Dedifferentiated amniotic fluid mesenchymal stem cell (primary cell): Measurements from ENCODE around the gene PTGIS.

Experiments
- DNase-seq: peaks from one replicate; pipeline ENCODE4 v3.0.0-alpha.2; 2016; ENCODE audit errors: extremely low spot score

Gene PTGIS

DNA sequence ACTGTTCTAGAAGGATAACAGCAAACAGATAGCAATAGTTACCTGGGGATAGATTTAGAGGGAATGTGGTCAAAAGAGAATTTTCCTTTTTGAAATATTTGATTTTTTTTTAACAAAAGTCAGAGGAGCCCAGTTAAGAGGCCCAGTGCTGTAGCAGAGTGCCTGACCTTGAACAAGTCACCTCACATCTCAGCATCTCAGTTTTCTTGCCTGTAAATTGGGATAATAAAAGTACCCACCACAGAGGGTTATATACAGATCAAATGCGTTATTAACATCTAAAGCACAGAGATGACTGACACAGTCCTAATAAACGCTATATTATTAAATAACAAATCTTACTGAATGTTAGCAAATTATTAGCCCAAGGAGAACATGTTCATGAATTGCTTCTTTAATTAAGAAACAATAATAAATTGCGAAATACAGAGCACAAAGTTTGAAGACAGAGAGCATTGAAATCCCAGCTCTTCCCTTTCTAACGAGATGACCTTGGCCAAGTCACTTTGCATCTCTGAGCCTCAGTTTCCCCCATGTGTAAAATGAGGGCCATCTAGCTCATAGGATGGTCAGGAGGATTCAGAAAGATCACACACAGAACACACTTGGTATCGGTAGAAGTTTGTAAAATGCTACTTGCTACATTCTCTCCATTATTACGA lies 35.5 kb downstream of the PTGIS start:
- DNase-seq: no peak

DNA sequence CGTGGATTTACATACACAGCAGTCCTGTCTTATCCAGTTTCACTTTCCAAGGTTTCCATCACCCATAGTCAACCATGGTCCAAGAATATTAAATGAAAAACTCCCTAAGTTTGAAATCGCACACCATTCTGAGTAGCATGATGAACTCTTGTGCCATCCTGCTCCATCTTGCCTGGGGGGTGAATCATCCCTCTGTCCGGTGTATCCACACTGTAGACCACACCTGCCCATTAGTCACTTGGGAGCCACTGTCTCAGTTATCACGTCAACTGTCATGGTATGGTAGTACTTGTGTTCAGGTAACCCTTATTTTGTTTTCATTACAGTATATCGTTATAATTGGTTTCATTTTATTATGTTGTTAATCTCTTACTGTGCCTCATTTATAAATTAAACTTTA lies 38.5 kb downstream of the PTGIS start:
- DNase-seq: no peak

DNA sequence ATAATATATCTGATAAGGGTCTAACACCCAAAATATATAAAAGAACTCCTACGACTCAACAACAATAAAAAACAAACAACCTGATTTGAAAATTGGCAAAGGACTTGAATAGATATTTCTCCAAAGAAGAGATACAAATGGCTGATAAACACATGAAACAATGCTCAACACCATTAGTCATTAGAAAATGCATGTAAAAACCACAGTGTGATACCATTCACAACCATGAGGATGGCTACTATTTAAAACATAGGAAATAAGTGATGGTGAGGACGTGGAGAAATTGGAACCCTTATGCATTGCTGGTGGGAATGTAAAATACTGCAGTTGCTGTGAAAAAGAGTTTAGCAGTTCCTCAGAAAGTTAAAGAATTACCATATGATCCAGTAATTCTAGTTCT lies 41.4 kb downstream of the PTGIS start:
- DNase-seq: no peak

DNA sequence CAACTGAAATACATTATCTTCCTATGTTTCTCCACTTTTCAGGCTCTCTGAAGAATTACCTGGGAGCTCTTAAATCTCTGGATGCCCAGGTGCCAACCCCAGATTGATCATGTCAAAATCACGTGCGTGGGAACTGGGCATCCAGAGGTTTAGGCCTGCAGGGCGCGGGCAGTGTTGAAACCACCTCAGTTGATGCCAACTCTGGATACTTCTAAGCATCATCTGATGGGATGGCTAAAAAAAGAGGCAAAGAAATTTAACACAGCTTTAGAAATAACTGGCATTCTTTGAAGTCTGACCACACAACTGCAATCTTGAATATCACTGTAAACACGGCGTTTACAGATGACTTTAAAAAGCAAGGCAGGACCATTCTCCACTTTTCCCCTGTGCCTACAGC lies 41.9 kb downstream of the PTGIS start:
- DNase-seq: peak; percentile 55

DNA sequence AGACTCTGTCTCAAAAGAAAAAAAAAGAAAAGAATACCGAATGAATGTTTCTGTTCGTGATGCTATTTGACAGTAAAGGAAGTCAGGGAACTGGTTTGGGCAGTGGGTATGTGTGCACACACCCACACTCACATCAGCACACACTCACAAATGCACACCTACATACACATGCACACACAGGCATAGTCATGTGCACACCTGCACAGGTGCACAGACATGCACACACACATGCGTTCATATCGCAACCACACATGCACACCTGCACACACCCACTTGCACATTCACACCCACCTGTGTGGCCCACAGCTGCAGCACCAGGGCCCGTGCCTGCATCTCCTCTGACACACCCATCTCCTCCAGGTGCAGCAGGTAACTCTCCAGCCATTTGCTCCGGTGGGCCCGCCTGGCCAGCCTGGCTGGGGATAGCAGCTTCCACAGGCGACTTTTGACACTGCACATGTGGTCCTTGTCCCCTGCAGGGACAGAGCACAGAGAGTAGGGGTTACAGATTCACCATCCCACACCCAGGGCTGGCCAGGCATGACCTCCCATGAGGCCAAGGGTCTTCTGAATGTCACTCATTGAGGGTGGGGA lies 44.1 kb downstream of the PTGIS start:
- DNase-seq: no peak

DNA sequence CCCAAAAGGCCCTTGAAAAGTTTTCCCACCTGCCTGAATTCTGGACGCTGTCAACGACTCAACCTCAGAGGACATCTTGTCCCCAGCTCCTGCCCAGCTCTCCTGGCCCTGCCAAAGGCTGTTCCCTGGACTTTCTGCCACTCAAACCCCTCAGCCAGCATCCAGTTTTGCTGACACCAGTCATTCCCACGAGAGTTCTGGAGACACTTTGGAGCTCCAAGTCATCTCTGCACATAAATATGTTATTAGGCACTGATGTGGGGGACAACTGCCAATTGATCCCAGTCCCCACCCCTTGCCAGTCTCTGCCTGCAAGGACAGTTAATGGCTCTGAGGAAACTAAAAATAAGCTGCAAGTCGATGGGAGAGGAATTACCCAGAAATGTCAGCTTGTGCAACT lies 46.6 kb downstream of the PTGIS start:
- DNase-seq: no peak

DNA sequence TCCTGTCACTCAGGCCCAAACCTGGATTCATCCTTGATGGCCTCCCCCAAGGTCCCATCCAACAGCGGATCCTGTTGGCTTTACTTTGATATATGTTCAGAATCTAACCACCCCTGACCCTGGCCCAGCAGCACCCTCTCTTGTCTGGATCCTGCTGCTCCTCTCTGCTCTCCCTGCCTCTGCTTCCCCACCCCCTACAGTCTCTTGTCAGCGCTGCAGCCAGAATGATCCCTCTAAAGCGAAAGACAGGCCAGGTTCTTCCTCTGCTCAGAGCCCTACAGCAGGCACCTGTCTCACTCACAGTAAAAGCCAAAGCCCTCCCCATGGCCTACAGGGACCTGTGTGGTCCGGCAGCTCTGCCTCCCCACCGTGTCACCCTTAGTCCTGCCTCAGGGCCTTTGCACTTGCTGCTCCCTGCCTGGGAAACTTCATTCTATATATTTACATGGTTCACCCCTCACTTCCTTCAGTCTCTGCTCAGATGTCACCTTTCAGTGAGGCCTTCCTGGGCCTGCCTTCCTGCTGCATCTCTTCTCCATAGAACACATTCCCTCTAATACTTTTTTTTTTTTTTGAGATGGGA lies 48.1 kb downstream of the PTGIS start:
- no peak for DNase-seq

DNA sequence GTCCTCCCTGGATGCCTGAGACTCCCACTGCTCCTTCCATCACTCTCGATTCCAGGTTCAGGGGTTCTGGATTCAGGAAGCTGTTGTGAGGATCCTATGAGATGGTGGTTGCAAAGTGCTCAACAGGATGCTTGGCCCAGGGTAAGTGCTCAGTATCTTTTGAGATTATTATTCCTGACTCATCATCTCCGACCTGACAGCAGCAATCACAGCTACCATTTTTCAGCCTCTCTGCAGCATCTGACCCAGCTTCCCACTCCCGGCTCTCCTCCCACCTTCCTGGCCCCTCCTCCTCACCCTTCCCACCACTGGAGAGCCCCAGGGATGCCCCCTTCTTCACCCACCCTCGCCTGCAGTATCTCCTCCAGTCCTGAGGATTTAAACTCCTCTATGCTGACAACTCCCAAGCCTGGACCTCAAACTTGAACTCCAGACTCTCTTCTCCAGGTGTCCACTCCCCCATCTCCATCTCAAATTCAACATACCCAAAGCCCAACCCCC lies 48.7 kb downstream of the PTGIS start:
- no peak for DNase-seq

DNA sequence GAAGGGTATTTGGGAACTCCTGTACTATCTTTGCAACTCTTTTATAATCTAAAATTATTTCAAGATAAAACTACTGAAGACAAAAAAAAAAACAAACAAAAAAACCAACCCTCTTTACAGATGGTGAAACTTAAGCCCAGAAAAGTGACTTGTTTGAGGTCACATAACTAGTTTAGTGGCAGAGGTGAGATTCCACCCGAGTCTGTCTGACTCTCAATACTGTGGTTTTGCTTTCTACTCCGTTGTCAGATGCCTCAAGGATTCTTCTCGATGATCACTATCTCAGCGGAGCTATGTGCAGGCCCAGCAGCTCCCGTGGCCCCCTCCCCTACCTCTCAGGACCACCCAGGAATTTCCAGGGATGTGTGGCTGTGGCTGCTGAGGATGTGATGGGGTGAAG lies 49.4 kb downstream of the PTGIS start:
- no peak for DNase-seq

DNA sequence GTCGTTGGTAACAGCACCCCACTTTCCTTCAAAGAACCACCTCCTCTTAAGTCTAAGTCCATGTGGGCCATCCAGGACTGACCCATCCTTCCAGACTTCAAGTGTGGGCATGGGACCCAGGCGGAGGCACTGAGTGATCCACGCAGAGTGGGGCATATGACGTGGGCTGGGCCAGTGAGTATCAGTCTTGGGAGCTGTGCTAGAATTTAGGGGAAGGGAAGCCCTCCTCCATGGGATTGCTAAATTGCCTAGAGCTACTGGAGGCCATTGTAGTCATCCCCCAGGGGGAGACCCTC lies 50.2 kb downstream of the PTGIS start:
- no peak for DNase-seq

DNA sequence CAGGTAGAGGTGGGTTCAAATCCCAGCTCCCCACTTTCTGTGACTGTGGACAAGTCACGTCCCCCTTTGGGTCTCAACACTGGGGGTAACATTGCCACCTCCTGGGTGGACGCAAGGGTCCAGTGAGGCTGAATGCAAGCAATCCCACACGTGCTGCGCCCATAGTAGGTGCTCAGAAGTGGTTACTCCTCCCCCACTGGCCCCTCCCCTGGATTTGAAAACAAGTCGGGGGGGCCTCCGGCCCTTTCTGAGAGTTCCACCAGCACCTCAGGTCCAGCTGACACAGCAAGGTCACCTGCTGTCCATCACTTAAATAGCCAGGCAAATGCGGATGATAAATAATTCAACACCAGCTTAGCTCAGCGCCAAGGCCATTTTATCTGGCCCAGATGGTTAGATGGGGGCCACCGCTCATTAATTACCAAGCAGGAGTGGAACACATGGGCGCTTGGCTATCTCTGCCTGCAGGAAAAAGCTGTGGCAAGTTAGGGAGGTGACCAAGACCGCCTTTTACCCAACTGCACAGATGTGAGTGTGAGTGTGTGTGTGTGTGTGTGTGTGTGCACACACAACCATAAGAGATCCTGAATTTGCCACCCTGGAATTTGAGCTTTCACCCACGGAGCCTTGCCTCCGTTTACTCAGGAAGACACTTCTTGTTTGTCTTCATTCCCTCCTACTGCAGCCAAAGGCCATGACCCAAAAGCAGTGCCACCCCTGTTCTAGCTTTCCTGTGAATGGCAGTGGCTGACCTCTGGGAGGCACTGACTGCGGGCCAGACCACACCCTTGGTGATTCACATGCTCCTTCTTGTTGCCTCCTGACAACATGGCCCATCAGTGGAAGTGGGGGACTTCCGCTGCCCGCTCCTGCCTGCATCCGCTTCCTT lies 50.8 kb downstream of the PTGIS start:
- no peak for DNase-seq

DNA sequence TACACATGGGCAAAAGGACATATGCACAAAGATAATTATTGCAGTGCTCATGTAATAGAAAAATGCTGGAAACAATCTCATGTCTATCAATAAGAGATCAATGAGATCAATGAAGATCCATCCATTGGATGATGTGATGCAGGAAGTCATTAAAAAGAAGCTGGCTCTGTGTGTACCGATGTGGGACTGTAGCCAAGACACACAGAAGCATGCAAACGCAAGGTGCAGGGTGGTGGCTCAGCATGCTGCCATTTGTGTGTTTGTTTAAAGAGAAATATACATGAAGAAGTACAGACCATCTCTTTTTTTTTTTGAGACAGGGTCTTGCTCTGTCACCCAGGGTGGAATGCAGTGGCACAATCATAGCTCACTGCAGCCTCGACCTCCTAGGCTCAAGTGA lies 52.4 kb downstream of the PTGIS start:
- no peak for DNase-seq

DNA sequence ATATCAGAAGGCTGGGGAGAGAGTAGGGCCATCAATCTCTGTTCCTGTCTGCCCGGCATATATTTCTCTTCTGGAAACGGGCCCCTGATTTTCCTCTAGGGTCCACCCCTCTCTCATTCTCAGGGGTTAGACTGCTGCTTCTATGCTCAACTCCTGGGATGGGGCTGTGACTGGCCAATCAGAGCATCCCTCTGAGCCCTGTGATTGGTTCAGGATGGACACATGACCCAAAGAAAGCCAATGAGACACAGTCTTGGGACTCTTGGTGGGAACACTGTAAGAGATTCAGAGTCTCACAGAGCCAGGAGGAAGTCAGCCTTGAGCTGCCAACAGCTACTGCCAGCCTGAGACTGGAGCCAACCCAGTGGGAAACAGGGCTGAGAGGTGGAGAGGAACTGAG lies 54.4 kb downstream of the PTGIS start:
- DNase-seq: no peak

DNA sequence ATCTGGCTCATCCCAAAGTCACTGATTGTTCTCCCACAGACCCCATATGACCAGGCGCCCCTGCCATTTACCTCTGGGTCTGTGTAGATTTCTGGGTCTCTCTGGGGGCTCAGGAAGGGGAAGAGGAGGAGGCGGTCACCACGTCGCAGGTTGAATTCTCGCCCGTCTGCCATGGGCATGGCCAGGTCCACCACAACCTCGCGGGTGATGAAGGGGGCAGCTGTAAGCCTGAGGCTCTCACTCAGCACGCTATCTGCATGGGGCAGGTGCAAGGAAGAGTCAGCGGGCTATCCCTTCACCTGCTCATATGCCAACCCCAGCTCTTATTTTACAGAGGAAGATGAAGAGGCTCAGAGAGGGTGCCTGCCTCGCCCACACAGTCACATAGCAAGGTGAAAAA lies 54.9 kb downstream of the PTGIS start:
- no peak for DNase-seq

DNA sequence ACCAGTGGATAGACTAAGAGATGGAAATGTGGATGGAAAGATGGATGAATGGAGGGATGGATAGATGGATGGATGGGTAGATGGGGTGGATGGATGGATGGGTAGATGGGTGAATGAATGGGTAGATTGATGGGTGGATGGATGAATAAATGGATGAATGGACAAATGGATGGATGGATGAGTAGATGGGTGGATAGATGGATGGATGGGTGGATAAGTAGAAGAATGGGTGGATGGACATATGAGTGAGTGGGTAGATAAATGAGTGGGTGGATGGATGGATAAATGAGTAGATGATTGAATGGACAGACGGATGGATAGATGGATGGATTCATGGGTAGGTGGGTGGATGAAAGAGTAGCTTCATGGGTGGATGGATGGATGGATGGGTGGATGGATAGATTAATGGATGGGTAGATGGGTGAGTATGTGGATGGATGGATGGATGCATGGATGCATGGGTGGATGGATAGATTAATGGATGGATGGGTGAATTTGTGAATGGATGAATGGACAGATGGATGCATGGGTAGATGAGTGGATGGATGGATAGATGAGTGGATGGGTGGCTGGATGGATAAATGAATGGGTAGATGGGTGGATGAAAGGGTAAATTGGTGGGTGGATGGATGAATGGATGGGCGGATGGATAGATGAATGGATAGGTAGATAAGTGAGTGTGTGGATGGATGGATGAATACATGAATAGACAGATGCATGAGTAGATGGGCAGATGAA lies 56.0 kb downstream of the PTGIS start:
- no peak for DNase-seq

DNA sequence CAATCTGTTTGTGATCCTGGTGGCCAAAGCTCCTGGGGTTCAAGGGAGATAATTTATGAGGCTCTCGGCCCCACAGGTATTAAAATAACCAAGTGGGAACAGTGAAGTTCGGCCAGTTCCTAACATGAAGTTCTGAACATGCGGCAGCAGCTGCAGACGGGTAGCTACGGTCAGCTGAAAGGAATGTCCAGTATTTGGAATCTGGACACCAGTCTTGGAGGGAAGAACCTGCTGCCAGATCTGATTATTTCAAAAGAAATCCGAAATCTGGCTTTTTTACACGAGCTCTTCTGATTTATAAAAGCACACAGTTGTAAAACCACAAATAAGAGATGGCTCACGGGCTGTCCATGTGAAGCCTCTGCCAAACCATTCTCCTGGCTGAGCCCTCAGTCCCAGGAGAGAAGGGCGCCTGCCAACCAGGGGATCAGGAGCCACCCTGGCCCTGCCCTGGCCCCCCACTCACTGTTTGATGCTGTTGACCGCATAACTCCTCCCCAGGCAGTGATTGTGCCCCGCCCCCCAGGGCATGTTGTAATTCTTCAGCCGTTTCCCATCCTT lies 57.3 kb downstream of the PTGIS start:
- DNase-seq: peak; percentile 90

DNA sequence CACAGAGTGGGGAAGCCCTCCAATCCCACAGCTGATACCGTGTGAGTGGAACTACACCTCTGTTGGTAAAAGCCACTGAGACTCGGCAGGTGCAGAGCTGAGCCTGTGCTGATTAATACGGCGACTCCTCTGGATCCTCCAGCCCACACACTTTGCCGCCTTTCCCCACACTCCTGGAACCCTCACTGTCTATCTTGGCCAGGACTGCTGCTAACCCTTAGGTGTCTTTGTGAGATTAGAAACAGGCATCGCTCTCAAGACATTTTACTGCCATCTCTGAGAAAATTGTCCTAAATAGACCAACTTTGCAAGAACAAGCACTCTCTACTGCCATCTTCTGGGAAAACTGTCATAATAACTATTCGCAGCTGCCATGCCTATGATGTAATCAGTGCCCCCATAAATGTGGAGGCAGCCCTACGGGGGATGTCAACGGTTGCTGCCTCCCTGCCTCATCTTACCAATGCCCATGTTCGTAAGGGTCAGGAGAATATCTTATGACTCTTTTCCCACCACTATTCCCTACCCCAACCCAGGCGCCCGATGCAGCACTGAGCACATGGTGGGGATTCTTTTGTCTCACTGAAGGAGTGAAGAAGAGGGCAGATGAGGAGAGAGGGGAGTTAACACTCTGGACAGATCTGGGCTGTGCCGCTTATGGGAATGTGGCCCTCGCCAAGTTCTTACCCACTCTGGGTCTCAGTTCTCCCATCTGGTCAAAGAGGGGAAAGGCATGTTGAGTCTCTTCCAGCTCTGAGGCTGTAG lies 59.3 kb downstream of the PTGIS start:
- DNase-seq: no peak

DNA sequence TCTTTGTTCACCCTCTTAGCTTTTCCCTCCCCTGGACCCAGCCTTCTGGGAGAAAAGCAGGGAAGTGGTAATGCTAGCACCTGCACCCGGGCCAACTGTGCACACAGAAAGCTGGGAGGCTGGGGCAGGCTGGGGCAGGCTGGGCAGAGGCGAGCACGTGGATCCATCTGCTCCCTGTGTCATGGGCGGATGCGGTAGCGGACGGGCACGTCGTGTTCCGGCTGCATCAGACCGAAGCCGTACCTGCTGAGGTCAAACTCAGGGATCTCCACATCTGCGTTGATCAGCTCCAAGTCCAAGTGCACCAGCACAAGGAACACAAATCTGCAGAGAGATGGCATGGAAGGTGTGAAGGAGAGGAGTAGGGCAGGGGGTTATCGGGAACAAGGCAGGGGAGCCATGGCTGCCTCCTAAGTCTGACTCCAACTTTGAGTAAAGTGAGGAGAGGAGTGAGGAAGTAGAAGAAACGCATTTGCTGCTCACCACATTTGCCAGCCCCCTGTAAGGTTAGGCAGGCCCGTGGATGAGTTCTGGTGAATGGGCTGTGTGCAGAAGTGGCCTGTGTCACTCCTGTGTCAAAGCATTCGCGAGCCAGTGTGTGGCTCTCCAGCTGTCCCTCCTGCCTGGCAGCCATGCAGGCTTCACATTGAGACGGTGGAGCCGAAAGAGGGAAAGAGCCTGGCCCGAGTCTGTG lies 60.0 kb downstream of the PTGIS start:
- no peak for DNase-seq

DNA sequence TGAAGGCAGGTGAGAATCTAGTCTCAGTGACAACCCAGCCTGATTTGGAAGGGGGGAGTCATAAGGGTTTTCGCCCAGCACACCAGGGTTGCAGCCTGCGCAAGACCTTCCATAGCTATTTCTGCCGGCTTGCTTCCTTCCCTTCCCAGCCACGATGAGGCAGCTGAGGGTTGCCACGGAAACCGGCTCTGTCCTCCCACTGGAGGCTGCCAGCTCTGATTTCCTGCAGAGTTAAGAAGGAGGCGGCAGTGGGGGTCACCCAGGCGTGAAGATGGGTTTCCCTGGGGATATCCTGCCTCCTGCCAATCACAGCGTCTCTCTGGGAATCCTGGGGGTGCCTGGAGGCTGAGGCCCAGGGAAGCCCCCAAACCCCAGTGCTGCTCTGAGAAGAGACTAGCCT lies 62.4 kb downstream of the PTGIS start:
- no peak for DNase-seq

DNA sequence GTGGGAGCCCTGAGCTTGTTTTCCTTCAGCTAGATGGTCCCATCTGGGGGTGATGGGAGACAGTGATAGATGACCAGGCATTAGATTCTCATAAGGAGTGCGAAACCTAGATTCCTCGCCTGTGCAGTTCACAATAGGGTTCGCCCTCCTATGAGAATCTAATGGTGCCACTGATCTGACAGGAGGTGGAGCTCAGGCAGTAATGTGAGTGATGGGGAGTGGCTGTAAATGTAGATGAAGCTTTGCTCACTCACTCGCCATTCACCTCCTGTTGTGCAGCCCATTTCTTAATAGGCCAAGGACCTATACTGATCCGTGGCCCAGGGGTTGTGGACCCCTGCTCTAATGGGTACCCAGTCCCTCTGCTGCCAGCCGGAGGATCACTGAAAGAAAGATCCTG lies 64.8 kb downstream of the PTGIS start:
- DNase-seq: no peak
